SJSA1 (cell line): ENCODE measurements around the gene TLE4. TPM values are rescaled to one million over a fixed set of nuclear protein-coding genes. Genes with fewer than 3 reads are reported as not detected.

Experiments used
- DNase-seq, 2 experiments: peaks; one replicate each; pipeline ENCODE4 v3.0.0-alpha.2; 2015 to 2020; ENCODE audit warnings: low spot score in 2 of 2, low read depth in 1 of 2
- H3K27ac ChIP-seq: fragments of 250-450 bp; sonication (Bioruptor Pico); 2 replicates; pipeline ENCODE4 v1.5.1; 2020; ENCODE audit warnings: mild to moderate bottlenecking, moderate library complexity
- H3K27me3 ChIP-seq: fragments of 250-450 bp; sonication (Bioruptor Pico); replicated peaks from 2 replicates; pipeline ENCODE4 v1.5.1; 2020; ENCODE audit warnings: mild to moderate bottlenecking, moderate library complexity
- H3K36me3 ChIP-seq: fragments of 250-450 bp; sonication (Bioruptor Pico); 2 replicates; pipeline ENCODE4 v1.5.1; 2020; ENCODE audit warnings: mild to moderate bottlenecking
- H3K4me1 ChIP-seq: fragments of 250-450 bp; sonication (Bioruptor Pico); replicated peaks from 2 replicates; pipeline ENCODE4 v1.6.1; 2021; ENCODE audit warnings: mild to moderate bottlenecking
- H3K4me3 ChIP-seq: fragments of 250-450 bp; sonication (Bioruptor Pico); 2 replicates; pipeline ENCODE4 v1.5.1; 2020; ENCODE audit warnings: mild to moderate bottlenecking
- H3K9me3 ChIP-seq: fragments of 250-450 bp; sonication (Bioruptor Pico); replicated peaks from 2 replicates; pipeline ENCODE4 v1.5.1; 2020; ENCODE audit warnings: mild to moderate bottlenecking
- total RNA-seq: library from RNA; depleted of rRNA; stranded (reverse); fragments of >200 nt; shearing (Covaris generic); gene quantifications from 2 replicates; pipeline ENCODE4 v1.2.3, GENCODE V29; 2014

TLE4 gene
- total RNA-seq, 1 experiment from 2014 or later: 54.6 TPM

- Histone ChIP-seq H3K4me3 (no peak overlapping the region), H3K27me3 (no peaks in the 10 kb centered on the region), H3K27ac (no peak overlapping the region), H3K4me1 (peaks cover 22% of the 10 kb centered on the region), H3K36me3 (no peaks in the 10 kb centered on the region), H3K9me3 (no peaks in the 10 kb centered on the region)
- DNase-seq: no peak
Observed at GRCh38 chr9:79694208-79694607, 122.4 kb downstream of the TLE4 start.

- H3K27ac ChIP-seq: no peak overlapping the region
- H3K36me3 ChIP-seq: no peaks in the 10 kb centered on the region
- H3K9me3 ChIP-seq: no peaks in the 10 kb centered on the region
- no peak overlapping the region for H3K4me3 ChIP-seq
- peak; percentile 75 to 81 for DNase-seq
- no peaks in the 10 kb centered on the region for H3K27me3 ChIP-seq
- H3K4me1 ChIP-seq: peaks cover 22% of the 10 kb centered on the region
Observed at GRCh38 chr9:79694676-79695400, 123.1 kb downstream of the TLE4 start.

GRCh38 chr9:79695531-79696175, 123.9 kb downstream of the TLE4 start:
- Histone ChIP-seq H3K9me3 (no peaks in the 10 kb centered on the region), H3K27ac (no peak overlapping the region), H3K36me3 (no peaks in the 10 kb centered on the region), H3K4me1 (peaks cover 22% of the 10 kb centered on the region), H3K4me3 (no peak overlapping the region), H3K27me3 (no peaks in the 10 kb centered on the region)
- no peak for DNase-seq

- no peak for DNase-seq
- no peak overlapping the region for H3K4me3 ChIP-seq
- H3K9me3 ChIP-seq: no peaks in the 10 kb centered on the region
- H3K27me3 ChIP-seq: no peaks in the 10 kb centered on the region
- no peaks in the 10 kb centered on the region for H3K36me3 ChIP-seq
- H3K27ac ChIP-seq: no peak overlapping the region
- H3K4me1 ChIP-seq: peaks cover 14% of the 10 kb centered on the region
Observed at GRCh38 chr9:79698967-79699366, 127.2 kb downstream of the TLE4 start.

- H3K9me3 ChIP-seq: no peaks in the 10 kb centered on the region
- no peaks in the 10 kb centered on the region for H3K36me3 ChIP-seq
- DNase-seq: no peak
- no peaks in the 10 kb centered on the region for H3K27me3 ChIP-seq
- H3K27ac ChIP-seq: no peak overlapping the region
- no peak overlapping the region for H3K4me3 ChIP-seq
- peaks cover 9% of the 10 kb centered on the region for H3K4me1 ChIP-seq
Observed at GRCh38 chr9:79699479-79699878, 127.7 kb downstream of the TLE4 start.

DNA sequence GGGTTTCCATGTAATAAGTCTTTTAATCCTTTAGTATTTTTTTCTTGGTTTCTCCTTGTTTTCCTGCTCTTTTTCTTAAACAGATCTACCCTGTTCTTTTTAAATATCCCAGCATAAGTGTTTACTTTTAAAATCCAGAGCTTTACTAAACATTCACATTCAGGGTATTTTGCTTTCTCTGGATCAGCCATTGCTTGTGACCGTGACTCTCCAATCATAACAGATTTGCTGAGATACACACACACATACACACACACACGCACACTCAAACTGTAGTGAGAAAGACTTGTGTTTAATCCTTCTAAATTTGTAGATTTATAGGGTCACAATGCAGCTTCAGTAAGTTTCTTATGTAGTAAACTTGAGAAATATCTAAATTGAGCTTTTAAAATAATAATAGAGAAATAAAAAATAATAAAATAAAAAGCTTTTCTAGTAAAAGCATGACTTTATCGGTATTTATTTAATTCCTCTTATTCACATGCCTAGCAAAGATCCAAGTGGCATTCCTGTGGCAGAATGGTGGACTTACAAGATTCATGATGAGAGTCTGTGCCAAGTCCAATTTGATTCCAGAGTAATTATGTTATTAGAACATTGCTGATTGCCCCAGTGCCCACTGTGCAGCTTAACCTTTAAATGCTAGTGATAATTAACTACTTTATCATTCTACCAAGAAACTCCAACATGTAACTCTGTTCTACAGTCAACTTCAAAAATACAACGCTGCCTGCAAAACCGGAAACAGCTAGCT, 129.0 kb downstream of the TLE4 start:
- DNase-seq: no peak
- no peaks in the 10 kb centered on the region for H3K4me1 ChIP-seq
- H3K9me3 ChIP-seq: no peaks in the 10 kb centered on the region
- H3K4me3 ChIP-seq: no peak overlapping the region
- no peak overlapping the region for H3K27ac ChIP-seq
- no peaks in the 10 kb centered on the region for H3K27me3 ChIP-seq
- peaks cover 13% of the 10 kb centered on the region for H3K36me3 ChIP-seq

- Histone ChIP-seq H3K27me3 (no peaks in the 10 kb centered on the region), H3K9me3 (no peaks in the 10 kb centered on the region), H3K4me1 (no peaks in the 10 kb centered on the region), H3K36me3 (peaks cover 18% of the 10 kb centered on the region), H3K27ac (no peak overlapping the region), H3K4me3 (no peak overlapping the region)
- DNase-seq: no peak
Observed at GRCh38 chr9:79701651-79702050, 129.9 kb downstream of the TLE4 start.

GRCh38 chr9:79705704-79706103, 133.9 kb downstream of the TLE4 start:
- Histone ChIP-seq H3K27me3 (no peaks in the 10 kb centered on the region), H3K36me3 (peaks cover 54% of the 10 kb centered on the region), H3K4me3 (no peak overlapping the region), H3K9me3 (no peaks in the 10 kb centered on the region), H3K27ac (no peak overlapping the region), H3K4me1 (no peaks in the 10 kb centered on the region)
- no peak for DNase-seq

- Histone ChIP-seq H3K9me3 (no peaks in the 10 kb centered on the region), H3K4me3 (no peak overlapping the region)
Observed at GRCh38 chr9:79706512-79706911, 134.7 kb downstream of the TLE4 start.

GRCh38 chr9:79707589-79707988, 135.8 kb downstream of the TLE4 start:
- Histone ChIP-seq H3K27ac (no peak overlapping the region), H3K4me3 (no peak overlapping the region), H3K4me1 (no peaks in the 10 kb centered on the region), H3K27me3 (no peaks in the 10 kb centered on the region), H3K9me3 (no peaks in the 10 kb centered on the region), H3K36me3 (peaks cover 70% of the 10 kb centered on the region)
- DNase-seq: no peak

More at GRCh38 chr9:79706512-79706911, 134.7 kb downstream of the TLE4 start:
- H3K36me3 ChIP-seq: peaks cover 62% of the 10 kb centered on the region
- H3K27me3 ChIP-seq: no peaks in the 10 kb centered on the region
- no peak for DNase-seq
- H3K27ac ChIP-seq: no peak overlapping the region
- H3K4me1 ChIP-seq: no peaks in the 10 kb centered on the region

- no peak for DNase-seq
- Histone ChIP-seq H3K27ac (no peak overlapping the region), H3K9me3 (no peaks in the 10 kb centered on the region), H3K4me3 (no peak overlapping the region), H3K27me3 (no peaks in the 10 kb centered on the region), H3K4me1 (no peaks in the 10 kb centered on the region), H3K36me3 (peaks cover 79% of the 10 kb centered on the region)
Observed at GRCh38 chr9:79708541-79708940, 136.8 kb downstream of the TLE4 start.

- Histone ChIP-seq H3K27me3 (no peaks in the 10 kb centered on the region), H3K36me3 (peaks cover 88% of the 10 kb centered on the region), H3K27ac (no peak overlapping the region), H3K9me3 (no peaks in the 10 kb centered on the region), H3K4me3 (no peak overlapping the region), H3K4me1 (no peaks in the 10 kb centered on the region)
- DNase-seq: no peak
Observed at GRCh38 chr9:79709743-79710674, 138.2 kb downstream of the TLE4 start.

GRCh38 chr9:79711874-79712273, 140.1 kb downstream of the TLE4 start:
- no peak overlapping the region for H3K27ac ChIP-seq
- peaks cover 91% of the 10 kb centered on the region for H3K36me3 ChIP-seq
- H3K4me3 ChIP-seq: no peak overlapping the region
- no peaks in the 10 kb centered on the region for H3K27me3 ChIP-seq
- H3K9me3 ChIP-seq: no peaks in the 10 kb centered on the region
- no peaks in the 10 kb centered on the region for H3K4me1 ChIP-seq
- no peak for DNase-seq
